GM18508 (cell line): ENCODE results near the gene TSPYL1.
"Not testable (repeated sequence)": the region's sequence is repeated elsewhere in the genome, so short reads cannot be mapped to it uniquely, and the experiment has no call there.

Experiments
- ATAC-seq: cut with Tn5 transposase; IDR thresholded peaks from one replicate; pipeline ENCODE4 v1.9.1; 2021; ENCODE audit warnings: moderate number of reproducible peaks; ENCODE audit not compliant: insufficient read depth, unreplicated experiment

TSPYL1 gene

DNA sequence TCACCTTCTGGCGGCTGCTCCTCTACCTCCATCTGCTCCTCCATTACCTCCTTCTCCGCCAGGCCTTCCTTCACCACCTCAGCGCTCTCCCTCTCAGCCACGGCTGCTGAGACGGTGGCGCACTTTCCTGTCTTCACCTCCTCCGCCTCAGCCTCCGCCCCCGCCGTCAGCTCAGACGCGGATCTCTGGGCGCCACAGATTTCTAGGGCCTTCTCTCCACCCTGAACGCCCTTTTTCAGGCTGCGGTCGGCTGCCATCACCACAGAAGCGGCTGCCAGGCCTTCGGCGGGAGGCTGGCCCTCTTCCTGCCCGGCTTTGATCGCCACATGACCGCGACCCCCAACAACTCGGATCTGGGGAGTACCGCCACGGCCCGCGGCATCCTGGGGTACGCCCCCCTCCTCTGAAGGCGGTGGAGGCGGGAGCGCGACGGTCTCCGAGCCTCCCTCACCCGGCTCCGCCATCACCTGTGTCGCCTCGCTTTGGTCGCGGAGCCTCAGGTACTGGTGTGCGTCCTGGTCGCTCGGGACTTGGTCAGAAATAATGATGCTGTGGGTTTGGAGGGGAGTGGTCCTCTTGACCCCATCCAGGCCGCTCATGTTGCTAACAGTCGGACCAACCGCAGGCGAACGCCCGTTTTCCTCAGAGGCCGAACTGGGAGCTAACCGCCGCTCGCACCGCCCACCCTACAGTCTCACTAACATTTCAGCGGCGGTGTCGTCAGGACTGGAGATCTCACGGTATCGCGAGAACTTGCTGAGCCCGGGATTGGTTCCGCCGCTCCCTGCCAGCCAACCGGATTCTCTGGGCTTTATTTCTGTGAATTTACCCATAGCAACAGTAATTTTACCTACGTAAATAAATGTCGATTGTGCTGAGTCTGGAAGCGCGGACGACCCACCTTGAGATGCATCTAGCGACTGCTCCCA lies at the start of gene TSPYL1:
Gene TSPYL1, minus strand, starts transcription at position 699 of the 929 bp plus-strand sequence. Its CDS starts 100 bp downstream, at position 599.
- ATAC-seq: peak; percentile 95

GRCh38 chr6:116329156-116329555 lies 49.4 kb upstream of the TSPYL1 start:
- ATAC-seq: no peak

- ATAC-seq: no peak
These were observed 48.8 kb upstream of the TSPYL1 start for GRCh38 chr6:116328528-116328903.

DNA sequence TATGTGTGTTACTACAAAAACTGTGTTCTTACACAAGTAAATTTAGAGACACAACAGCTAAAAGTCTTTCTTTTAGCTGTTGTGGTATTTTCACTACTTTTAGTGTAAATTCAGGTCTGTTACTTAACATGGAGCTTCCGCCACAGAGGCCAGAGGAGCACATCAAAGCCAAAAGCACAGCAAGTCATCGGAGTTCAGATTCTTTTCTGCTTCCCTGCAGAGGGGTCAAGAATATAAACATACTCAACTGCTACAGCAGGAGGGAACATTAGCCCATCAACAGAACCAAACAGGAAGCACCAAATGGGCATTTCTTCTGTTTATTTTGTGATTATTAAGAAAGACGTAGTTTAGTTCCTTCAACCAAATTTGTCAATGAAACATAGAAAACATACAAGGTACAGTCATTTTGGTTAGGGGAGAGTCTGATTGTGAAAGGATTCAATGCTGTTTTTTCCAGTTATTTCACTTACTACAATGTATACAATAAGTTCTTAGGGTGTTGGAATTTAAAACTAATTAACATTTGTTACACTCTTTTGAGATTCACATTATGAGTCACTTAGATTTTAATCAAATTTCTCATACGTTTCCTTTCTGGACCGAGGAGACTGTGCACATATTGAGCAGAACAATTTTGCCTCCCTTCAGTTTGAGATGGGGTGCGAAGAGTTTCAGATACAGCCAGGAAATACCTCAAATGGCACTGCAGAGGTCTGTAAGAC lies 48.2 kb upstream of the TSPYL1 start:
- ATAC-seq: no peak

- ATAC-seq: no peak
These were observed 47.3 kb upstream of the TSPYL1 start for GRCh38 chr6:116326996-116327395.

GRCh38 chr6:116326181-116326671 lies 46.5 kb upstream of the TSPYL1 start:
- no peak for ATAC-seq

DNA sequence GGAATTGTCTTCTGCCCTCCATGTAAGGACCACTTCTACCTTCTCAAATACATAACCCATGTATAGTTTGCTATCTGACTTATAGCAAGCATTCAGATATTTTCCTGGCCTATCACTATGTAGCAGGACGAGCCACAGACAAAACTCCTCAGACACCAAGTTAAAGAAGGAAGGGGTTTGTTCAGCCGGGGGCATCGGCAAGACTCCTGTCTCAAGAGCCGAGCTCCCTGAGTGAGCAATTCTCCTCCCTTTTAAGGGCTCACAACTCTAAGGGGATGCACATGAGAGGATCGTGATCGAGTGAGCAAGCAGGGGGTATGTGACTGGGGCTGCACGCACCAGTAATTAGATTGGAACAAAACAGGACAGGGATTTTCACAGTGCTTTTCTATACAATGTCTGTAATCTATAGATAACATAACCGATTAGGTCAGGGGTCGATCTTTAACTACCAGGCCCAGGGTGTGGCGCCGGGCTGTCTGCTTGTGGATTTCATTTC lies 46.0 kb upstream of the TSPYL1 start:
- ATAC-seq: not testable (repeated sequence)

GRCh38 chr6:116323863-116324262 lies 44.1 kb upstream of the TSPYL1 start:
- no peak for ATAC-seq

DNA sequence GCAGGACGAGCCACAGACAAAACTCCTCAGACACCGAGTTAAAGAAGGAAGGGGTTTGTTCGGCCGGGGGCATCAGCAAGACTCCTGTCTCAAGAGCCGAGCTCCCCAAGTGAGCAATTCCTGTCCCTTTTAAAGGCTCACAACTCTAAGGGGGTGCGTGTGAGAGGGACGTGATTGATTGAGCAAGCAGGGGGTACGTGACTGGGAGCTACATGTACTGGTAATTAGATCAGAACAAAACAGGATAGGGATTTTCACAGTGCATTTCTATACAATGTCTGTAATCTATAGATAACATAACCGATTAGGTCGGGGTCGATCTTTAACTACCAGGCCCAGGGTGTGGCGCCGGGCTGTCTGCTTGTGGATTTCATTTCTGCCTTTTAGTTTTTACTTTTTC lies 42.2 kb upstream of the TSPYL1 start:
- ATAC-seq: not testable (repeated sequence)

- ATAC-seq: no peak
These were observed 37.2 kb upstream of the TSPYL1 start for GRCh38 chr6:116316772-116317467.

DNA sequence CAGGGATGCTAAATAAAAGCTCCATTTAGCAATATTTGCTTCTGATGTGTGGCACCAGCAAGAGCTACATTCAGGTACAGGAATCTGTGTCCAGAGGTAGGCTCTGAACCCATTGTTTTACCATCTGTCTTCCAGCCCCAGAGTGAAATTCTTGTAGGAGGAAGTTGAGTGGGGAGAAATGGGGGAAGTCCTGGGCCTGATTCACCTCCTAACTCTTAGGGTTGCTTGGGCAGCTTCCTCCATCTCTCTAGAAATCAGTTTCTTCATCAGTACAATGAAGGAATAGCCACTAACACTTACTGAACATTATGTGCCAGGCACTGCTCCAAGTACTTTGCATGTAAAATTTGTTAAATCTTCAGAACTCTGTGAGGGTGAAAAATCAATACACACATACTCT lies 35.1 kb upstream of the TSPYL1 start:
- ATAC-seq: no peak

DNA sequence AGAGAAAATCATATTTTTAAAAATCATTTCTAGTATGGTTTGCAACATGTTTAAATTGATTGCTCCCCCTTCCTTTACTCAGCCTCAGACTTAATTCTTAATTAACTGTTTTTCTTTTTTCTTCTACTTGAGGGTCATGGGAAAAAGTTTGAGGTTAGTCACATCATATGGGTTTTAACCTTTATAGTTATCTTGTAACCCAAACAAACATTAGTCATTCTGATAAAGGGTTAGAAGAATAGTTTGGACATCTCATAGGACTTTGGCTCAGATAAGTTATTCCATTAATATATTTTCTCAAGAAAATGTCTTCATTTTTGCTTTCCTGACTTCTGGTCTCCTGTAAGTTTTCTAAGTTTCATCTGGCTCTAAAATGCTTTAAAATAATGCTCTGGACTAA lies 34.5 kb upstream of the TSPYL1 start:
- no peak for ATAC-seq

GRCh38 chr6:116313101-116313776 lies 33.5 kb upstream of the TSPYL1 start:
- no peak for ATAC-seq

DNA sequence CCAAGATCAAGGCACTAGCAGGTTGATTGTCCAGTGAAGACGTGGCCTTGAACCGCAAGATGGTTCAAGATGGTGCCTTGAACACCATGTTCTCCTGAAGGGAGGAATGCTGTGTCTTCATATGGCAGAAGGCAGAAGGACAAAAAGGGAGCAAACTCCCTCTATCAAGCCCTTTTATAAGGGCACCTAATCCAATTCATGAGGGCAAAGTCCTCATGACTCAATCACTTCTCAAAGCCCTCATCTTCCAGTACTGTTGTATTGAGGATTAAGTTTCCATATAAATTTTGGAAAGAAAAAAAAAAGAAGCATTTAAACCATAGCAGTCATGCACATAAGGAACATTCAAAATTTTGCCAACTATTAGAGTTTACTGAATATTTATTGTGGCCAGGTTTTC lies 29.9 kb upstream of the TSPYL1 start:
- no peak for ATAC-seq

GRCh38 chr6:116309001-116309400 lies 29.3 kb upstream of the TSPYL1 start:
- no peak for ATAC-seq

- no peak for ATAC-seq
These were observed 27.9 kb upstream of the TSPYL1 start for GRCh38 chr6:116307633-116308032.

DNA sequence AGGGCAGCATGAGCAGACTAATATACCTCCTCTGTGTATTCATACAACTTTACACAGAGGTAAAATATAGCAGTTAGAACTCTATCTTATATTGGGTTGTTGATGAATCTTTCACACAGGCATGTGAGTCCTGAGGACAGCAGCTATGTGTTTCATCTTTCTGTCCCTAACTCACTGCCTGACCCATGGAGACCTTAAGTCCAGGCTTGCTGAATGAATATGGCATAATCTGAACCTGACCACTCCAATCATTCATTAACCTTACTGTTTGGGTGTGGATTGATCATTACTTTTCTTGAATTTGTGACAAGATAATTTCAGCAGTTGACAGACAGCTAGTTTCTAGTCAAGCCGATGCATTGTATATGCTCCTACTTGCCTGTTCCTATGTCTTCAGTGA lies 27.3 kb upstream of the TSPYL1 start:
- no peak for ATAC-seq

DNA sequence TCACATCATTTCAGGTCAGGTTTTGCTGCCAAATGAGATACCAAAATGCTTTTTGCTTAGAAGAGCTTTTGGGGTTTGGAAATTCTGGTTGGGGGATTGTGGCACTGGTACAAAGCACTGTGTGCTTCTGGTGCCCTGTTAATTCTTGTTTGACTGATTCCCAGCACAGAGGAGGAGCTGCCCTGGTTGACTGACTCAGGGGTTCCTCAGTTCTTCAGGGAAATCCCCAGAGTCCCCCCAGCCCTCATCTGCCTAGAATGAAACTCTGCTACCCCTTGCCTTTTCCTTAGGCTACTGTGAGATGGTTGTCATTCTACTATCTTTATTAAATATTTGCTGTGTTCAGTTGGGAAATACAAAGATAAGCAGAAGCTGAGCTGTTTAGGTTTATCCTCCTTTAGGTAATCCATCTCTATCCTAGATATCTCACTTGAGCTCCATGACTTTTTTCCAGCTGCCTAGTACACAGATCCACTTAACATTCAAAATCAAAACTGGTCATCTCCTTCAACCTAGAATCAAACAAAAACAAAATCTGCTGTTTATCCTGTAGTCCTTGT lies 24.9 kb upstream of the TSPYL1 start:
- no peak for ATAC-seq

DNA sequence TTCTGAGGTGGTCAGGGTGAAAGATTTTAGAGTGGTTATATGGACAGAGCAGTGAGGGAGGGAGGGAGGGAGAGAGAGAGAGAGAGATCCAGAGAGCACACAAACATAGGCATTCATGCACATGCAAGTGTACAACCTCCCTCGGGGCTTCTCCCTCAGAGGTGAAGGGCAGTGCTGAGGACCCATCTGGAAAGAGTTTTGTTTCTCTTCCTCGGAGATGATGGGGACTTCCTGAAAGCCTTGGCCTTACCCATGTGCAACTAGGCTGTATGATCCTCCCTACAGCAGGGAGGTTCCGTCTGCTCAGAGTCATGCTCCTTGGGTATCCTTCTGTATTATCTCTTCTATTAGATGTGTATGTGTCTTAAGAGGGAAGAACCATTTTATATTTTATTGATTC lies 21.4 kb upstream of the TSPYL1 start:
- ATAC-seq: no peak

DNA sequence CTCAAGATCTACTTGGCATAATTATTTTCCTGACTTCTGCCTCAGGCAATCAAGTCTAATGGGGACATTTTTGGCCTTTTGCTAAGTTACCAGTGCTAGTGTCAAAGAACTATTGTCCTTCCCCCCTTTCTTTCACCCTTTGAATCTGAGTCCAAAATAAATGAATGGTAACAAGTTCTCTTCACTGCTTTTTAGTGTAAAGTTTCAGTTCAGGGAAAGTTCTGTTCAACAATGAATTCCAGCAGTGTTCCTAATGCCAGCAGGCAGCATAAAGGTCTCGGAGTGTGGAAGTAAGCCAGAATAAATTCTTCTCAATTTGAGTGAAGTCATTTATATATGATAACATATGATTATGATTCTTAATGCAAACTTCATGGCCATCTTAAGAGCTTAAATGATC lies 20.8 kb upstream of the TSPYL1 start:
- ATAC-seq: no peak
